H9 (cell line): ENCODE measurements around the gene CDH4. TPM values are rescaled to one million over a fixed set of nuclear protein-coding genes. Genes with fewer than 3 reads are reported as not detected.

ENCODE experiments used
- DNase-seq: peaks from one replicate; pipeline ENCODE4 v3.0.0-alpha.2; 2017
- H2AFZ ChIP-seq: one replicate; pipeline ENCODE4 v1.6.1; 2013; ENCODE audit warnings: mild to moderate bottlenecking, low read length, control low read depth, moderate library complexity
- H2AK5ac ChIP-seq: 2 replicates; pipeline ENCODE4 v1.6.1; 2013; ENCODE audit warnings: low read length, control low read depth, mixed read lengths; ENCODE audit not compliant: insufficient read length
- H2BK120ac ChIP-seq: one replicate; pipeline ENCODE4 v1.6.1; 2013; ENCODE audit warnings: low read depth, mild to moderate bottlenecking, low read length, control low read depth, inconsistent platforms; ENCODE audit not compliant: poor library complexity, severe bottlenecking
- H2BK12ac ChIP-seq: 2 replicates; pipeline ENCODE4 v1.6.1; 2013; ENCODE audit warnings: low read length, control low read depth, mixed read lengths, low read depth; ENCODE audit not compliant: insufficient read length
- H2BK15ac ChIP-seq: 2 replicates; pipeline ENCODE4 v1.6.1; 2013; ENCODE audit warnings: low read depth, low read length, control low read depth
- H2BK20ac ChIP-seq: one replicate; pipeline ENCODE4 v1.6.1; 2013; ENCODE audit warnings: low read depth, mild to moderate bottlenecking, low read length, control low read depth, inconsistent platforms; ENCODE audit not compliant: poor library complexity, severe bottlenecking
- H2BK5ac ChIP-seq: 2 replicates; pipeline ENCODE4 v1.6.1; 2013; ENCODE audit warnings: low read length, control low read depth, mixed read lengths; ENCODE audit not compliant: insufficient read length
- H3K14ac ChIP-seq: 2 replicates; pipeline ENCODE4 v1.6.1; 2013; ENCODE audit warnings: low read length, control low read depth; ENCODE audit not compliant: insufficient read depth
- H3K18ac ChIP-seq: 2 replicates; pipeline ENCODE4 v1.6.1; 2013; ENCODE audit warnings: low read depth, mild to moderate bottlenecking, mixed read lengths, low read length, control low read depth; ENCODE audit not compliant: insufficient read length
- H3K23ac ChIP-seq: 2 replicates; pipeline ENCODE4 v1.6.1; 2013; ENCODE audit warnings: low read length, control low read depth, mixed read lengths, low read depth; ENCODE audit not compliant: insufficient read length
- H3K23me2 ChIP-seq: 2 replicates; pipeline ENCODE4 v1.6.1; 2013; ENCODE audit warnings: low read depth, mild to moderate bottlenecking, mixed read lengths, low read length, control low read depth; ENCODE audit not compliant: insufficient read length, poor library complexity, severe bottlenecking
- H3K27ac ChIP-seq: 2 replicates; pipeline ENCODE4 v1.5.1; 2013; ENCODE audit warnings: low read length, control low read depth, mixed read lengths, low read depth; ENCODE audit not compliant: insufficient read length
- H3K27me3 ChIP-seq: 2 replicates; pipeline ENCODE4 v1.6.1; 2013; ENCODE audit warnings: low read length, control low read depth, inconsistent platforms; ENCODE audit not compliant: insufficient read depth
- H3K4ac ChIP-seq: 2 replicates; pipeline ENCODE4 v1.6.1; 2013; ENCODE audit warnings: low read depth, mild to moderate bottlenecking, control low read depth, inconsistent platforms, low read length, moderate library complexity
- H3K4me1 ChIP-seq: 2 replicates; pipeline ENCODE4 v1.6.1; 2013; ENCODE audit warnings: low read length, control low read depth, inconsistent platforms; ENCODE audit not compliant: insufficient read depth
- H3K4me2 ChIP-seq: 2 replicates; pipeline ENCODE4 v1.6.1; 2013; ENCODE audit warnings: low read length, control low read depth, mixed read lengths; ENCODE audit not compliant: insufficient read length, insufficient read depth
- H3K56ac ChIP-seq: 2 replicates; pipeline ENCODE4 v1.6.1; 2013; ENCODE audit warnings: low read depth, mild to moderate bottlenecking, mixed read lengths, low read length, control low read depth; ENCODE audit not compliant: insufficient read length
- H3K79me1 ChIP-seq: 2 replicates; pipeline ENCODE4 v1.6.1; 2013; ENCODE audit warnings: low read depth, mild to moderate bottlenecking, moderate library complexity, low read length, control low read depth, inconsistent platforms; ENCODE audit not compliant: insufficient read depth, poor library complexity, severe bottlenecking
- H3K79me2 ChIP-seq: 2 replicates; pipeline ENCODE4 v1.6.1; 2013; ENCODE audit warnings: low read length, control low read depth, inconsistent platforms; ENCODE audit not compliant: insufficient read depth
- H3K9ac ChIP-seq: 2 replicates; pipeline ENCODE4 v1.6.1; 2013; ENCODE audit warnings: low read length, control low read depth, mixed read lengths; ENCODE audit not compliant: insufficient read length; ENCODE audit errors: extremely low read depth
- H3K9me3 ChIP-seq: one replicate; pipeline ENCODE4 v1.6.1; 2013; ENCODE audit warnings: low read depth, low read length, inconsistent platforms; ENCODE audit not compliant: control insufficient read depth
- H3T11ph ChIP-seq: one replicate; pipeline ENCODE4 v1.6.1; 2013; ENCODE audit warnings: mild to moderate bottlenecking, low read length, control low read depth, inconsistent platforms
- H4K20me1 ChIP-seq: one replicate; pipeline ENCODE4 v1.6.1; 2013; ENCODE audit not compliant: control insufficient read depth, insufficient read length, insufficient read depth
- H4K5ac ChIP-seq: 2 replicates; pipeline ENCODE4 v1.6.1; 2013; ENCODE audit warnings: low read depth, mild to moderate bottlenecking, mixed read lengths, low read length, control low read depth; ENCODE audit not compliant: insufficient read length
- H4K8ac ChIP-seq: replicated peaks from 2 replicates; pipeline ENCODE4 v1.6.1; 2013; ENCODE audit warnings: low read length, control low read depth, mixed read lengths, low read depth; ENCODE audit not compliant: insufficient read length
- H4K91ac ChIP-seq: 2 replicates; pipeline ENCODE4 v1.6.1; 2013; ENCODE audit warnings: low read depth, mild to moderate bottlenecking, moderate library complexity, mixed read lengths, low read length, control low read depth; ENCODE audit not compliant: insufficient read length
- H3K27ac Mint-ChIP-seq, 3 experiments: 2 replicates in 2 of 3; 3 replicates in 1 of 3; pipeline ENCODE4 v1.8.0; 2020 to 2021; ENCODE audit warnings: mixed read lengths in 3 of 3, mild to moderate bottlenecking in 1 of 3, moderate library complexity in 1 of 3
- H3K27me3 Mint-ChIP-seq: 2 replicates; pipeline ENCODE4 v1.8.0; 2021; ENCODE audit warnings: low read depth, mild to moderate bottlenecking, moderate library complexity, mixed read lengths
- H3K36me3 Mint-ChIP-seq, 3 experiments: 2 replicates in 2 of 3; 3 replicates in 1 of 3; pipeline ENCODE4 v1.8.0; 2020 to 2021; ENCODE audit warnings: low read depth in 3 of 3, mixed read lengths in 3 of 3; ENCODE audit not compliant: insufficient read depth in 1 of 3
- H3K4me1 Mint-ChIP-seq, 2 experiments: 2 replicates each; pipeline ENCODE4 v1.8.0; 2020; ENCODE audit warnings: mixed read lengths in 2 of 2
- H3K4me3 Mint-ChIP-seq, 2 experiments: 2 replicates in 1 of 2; 3 replicates in 1 of 2; pipeline ENCODE4 v1.8.0; 2020 to 2021; ENCODE audit warnings: mild to moderate bottlenecking in 2 of 2, mixed read lengths in 2 of 2, moderate library complexity in 1 of 2
- H3K9me3 Mint-ChIP-seq, 2 experiments: 2 replicates in 1 of 2; 3 replicates in 1 of 2; pipeline ENCODE4 v1.8.0; 2020; ENCODE audit warnings: mild to moderate bottlenecking in 2 of 2, mixed read lengths in 2 of 2, moderate library complexity in 1 of 2
- CTCF ChIP-seq: fragments of 200-600 bp; sonication (generic); conservative IDR thresholded peaks from 3 replicates; pipeline ENCODE4 v1.8.0; 2021; ENCODE audit warnings: antibody characterized with exemption, mild to moderate bottlenecking
- WGBS: extraction: QIAGEN DNeasy Blood & Tissue Kit; methylation state at CpG from one replicate; pipeline ENCODE4 v1.1.7; 2013; ENCODE audit warnings: missing lambda C conversion rate, low lambda C conversion rate, mixed read lengths; ENCODE audit not compliant: insufficient read length; ENCODE audit errors: extremely low coverage; 5-methylcytosine and 5-hydroxymethylcytosine counted together
- total RNA-seq: library from RNA; stranded (reverse); gene quantifications from 2 replicates; pipeline ENCODE4 v1.2.1, GENCODE V29; 2021

The CDH4 gene
- total RNA-seq, 1 experiment from 2014 or later = 3.0 TPM

GRCh38 chr20:61600016-61600415 lies 348.0 kb downstream of the CDH4 start:
- Histone ChIP-seq H2BK5ac (no peak overlapping the region), H2AFZ (no peak overlapping the region), H4K8ac (no peak overlapping the region), H3K27ac (no peak overlapping the region), H3K4me2 (no peak overlapping the region), H2BK20ac (no peak overlapping the region), H3K23ac (no peak overlapping the region), H3K23me2 (no peaks in the 10 kb centered on the region), H2AK5ac (no peak overlapping the region), H3K79me2 (no peaks in the 10 kb centered on the region), H3K18ac (no peak overlapping the region), H3K9me3 (peaks cover 6% of the 10 kb centered on the region), H4K5ac (no peak overlapping the region), H4K20me1 (no peaks in the 10 kb centered on the region), H3K4me1 (no peaks in the 10 kb centered on the region), H3K56ac (no peak overlapping the region), H3K14ac (no peak overlapping the region), H3K27me3 (no peaks in the 10 kb centered on the region), H2BK120ac (no peak overlapping the region), H4K91ac (no peak overlapping the region), H2BK12ac (no peak overlapping the region), H3K79me1 (no peaks in the 10 kb centered on the region), H3K4ac (no peak overlapping the region), H2BK15ac (no peak overlapping the region), H3T11ph (no peak overlapping the region), H3K9ac (no peak overlapping the region)
- H3K4me1 Mint-ChIP-seq = no peaks in the 10 kb centered on the region
- WGBS = no CpG with 5 or more reads among the region's 16 CpGs
- no peak for TF ChIP-seq CTCF
- DNase-seq = no peak
- H3K9me3 Mint-ChIP-seq = peaks cover 28 to 39% of the 10 kb centered on the region in 2 experiments
- H3K27me3 Mint-ChIP-seq = peaks cover 42% of the 10 kb centered on the region
- H3K36me3 Mint-ChIP-seq = peaks cover 10 to 19% (median 18%) of the 10 kb centered on the region in 3 experiments
- no peak overlapping the region; a peak in 1 of 7 replicates for H3K27ac Mint-ChIP-seq
- no peak overlapping the region for H3K4me3 Mint-ChIP-seq
